Heart left ventricle (tissue), 16 donors: ENCODE results near the gene IL25. TPM values are rescaled to one million over a fixed set of nuclear protein-coding genes. Genes with fewer than 3 reads are reported as not detected.

ENCODE experiments used
- ATAC-seq, 4 donors: fragments of 200-7000 bp; cut with Tn5 transposase; one replicate each; pipeline ENCODE4 v1.9.1; 2020 to 2022; ENCODE audit warnings: moderate library complexity in 4 of 4, mild to moderate bottlenecking in 3 of 4, moderate number of reproducible peaks in 1 of 4
- DNase-seq, 5 donors: peaks; one replicate each; pipeline ENCODE4 v3.0.0-alpha.2; 2020
- H3K27ac ChIP-seq, 12 donors: fragments of 200-600 bp; sonication (generic) in 4 of 12; one replicate each; pipeline versions ENCODE4 v1.5.0 to v1.8.0; 2016 to 2022; ENCODE audit warnings: mild to moderate bottlenecking in 2 of 12
- H3K27me3 ChIP-seq, 9 donors: fragments of 200-600 bp; sonication (generic) in 2 of 9; one replicate each; pipeline versions ENCODE4 v1.5.1 to v1.8.0; 2016 to 2022; ENCODE audit warnings: mild to moderate bottlenecking in 3 of 9
- H3K36me3 ChIP-seq, 9 donors: fragments of 200-600 bp; sonication (generic) in 2 of 9; one replicate each; pipeline versions ENCODE4 v1.5.0 to v1.8.0; 2018 to 2022; ENCODE audit warnings: mild to moderate bottlenecking in 2 of 9
- H3K4me1 ChIP-seq, 12 donors: fragments of 200-600 bp; sonication (generic) in 4 of 12; one replicate each; pipeline versions ENCODE4 v1.5.0 to v1.8.0; 2016 to 2022; ENCODE audit warnings: mild to moderate bottlenecking in 3 of 12
- H3K4me3 ChIP-seq, 12 donors: fragments of 200-600 bp; sonication (generic) in 4 of 12; one replicate each; pipeline versions ENCODE4 v1.5.0 to v1.8.0; 2017 to 2022; ENCODE audit warnings: mild to moderate bottlenecking in 9 of 12, moderate library complexity in 4 of 12
- H3K9me3 ChIP-seq, 12 donors: fragments of 200-600 bp; sonication (generic) in 4 of 12; one replicate each; pipeline versions ENCODE4 v1.5.0 to v1.8.0; 2016 to 2022; ENCODE audit warnings: mild to moderate bottlenecking in 1 of 12
- POLR2A ChIP-seq, 2 donors: fragments of 450-650 bp; IDR thresholded peaks; one replicate each; pipeline ENCODE4 v1.6.1; 2017; ENCODE audit warnings: antibody characterized with exemption in 2 of 2, mild to moderate bottlenecking in 2 of 2, moderate library complexity in 2 of 2
- WGBS, 4 donors: extraction: QIAGEN DNeasy Blood & Tissue Kit in 2 of 4; methylation state at CpG; one replicate each; pipeline versions ENCODE4 v1.1.5 to v1.1.7; 2013 to 2018; 5-methylcytosine and 5-hydroxymethylcytosine counted together
- intact Hi-C, 10 donors: fragments of 100-400 bp; cut with DNase I; formaldehyde crosslinking; loops; one replicate each; pipeline versions ENCODE4 v1.11.1 to v1.14.2; 2022
- polyA plus RNA-seq, 2 donors: library from polyadenylated mRNA; stranded (reverse); fragments of 200-250 nt; gene quantifications; one replicate each; pipeline ENCODE4 v1.2.3, GENCODE V29; 2013
- total RNA-seq, 9 donors: library from RNA; depleted of rRNA in 2 of 9; stranded (reverse); fragments of >200 nt in 2 of 9; fragmentation: NEBNext Ultra II Directional in 3 of 9; extraction: Animal tissue kit (Norgen Biotek cat#: 25700) in 3 of 9; gene quantifications; one replicate each; pipeline versions ENCODE4 v1.1.0 to v1.2.4, GENCODE V29; 2016 to 2023
- TF ChIP-seq, protein P1 (sequence below), 12 donors: fragments of 200-600 bp; sonication (generic) in 4 of 12; IDR thresholded peaks; one replicate each; pipeline versions ENCODE4 v1.5.0 to v1.8.0; 2018 to 2022; ENCODE audit warnings: antibody characterized with exemption in 12 of 12, mild to moderate bottlenecking in 5 of 12
- donor health status: ischemic (EF 13 %, LVEDD 7.1; RV severe dilation, severe dysfunction).
- donor health status: healthy with polysubstance abuse.
- donor health status: DM: no; HTN: yes; CAD: no.
- donor health status: DM: no; HTN: no; CAD: no.
- donor health status: ischemic (EF 25% LVEDD 6.9; RV normal size, moderate dysfunction).
- donor health status: ischemic (EF 25% LVEDD 5.7; RV mildly dilated, moderate dysfunction).
- donor health status: healthy.
- donor health status: DM: yes; HTN: yes; CAD: no.
- donor health status: ischemic (EF 35%, LVEDD 5.7; RV mildly dilated, moderate dysfunction).
- donor health status: nonischemic (EF 11% LVEDD 7.7; RV severe dilation, severe dysfunction).
- donor health status: DM: yes; HTN: yes; CAD: no.
- donor health status: PGD.
- donor health status: ischemic (EF 29% LVEDD 5.4; RV normal size, mild dysfunction).
- donor health status: nonischemic (EF 23%, LVEDD 6.1; RV moderate dilation, normal function).

Gene IL25
- total and polyA plus RNA-seq, 11 donors, result 0.29 TPM; not detected in 10

DNA sequence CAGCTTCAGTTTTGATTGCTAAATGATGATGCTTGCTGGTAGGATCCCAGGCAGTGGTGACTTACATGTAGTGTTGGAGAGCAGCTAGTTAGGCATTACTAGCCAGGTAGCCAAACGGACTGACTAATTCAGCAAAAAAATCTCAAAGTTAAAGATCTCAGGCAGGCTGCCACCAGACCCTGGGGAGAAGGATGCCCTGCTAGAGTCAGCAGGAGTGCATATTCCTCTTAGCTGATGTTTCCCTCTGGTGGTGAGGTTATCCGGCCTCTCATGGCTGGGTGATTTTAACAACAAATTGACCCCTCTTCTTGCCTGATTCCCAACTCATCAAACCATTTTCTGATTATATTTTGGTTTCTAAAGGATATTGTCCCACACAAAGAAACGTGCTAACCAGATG, 10.4 kb upstream of the IL25 start:
- H3K27me3 ChIP-seq, result peaks cover 0 to 40% (median 0%) of the 10 kb centered on the region in 9 donors
- H3K36me3 ChIP-seq, result peaks cover 0 to 8% (median 0%) of the 10 kb centered on the region in 9 donors
- 54 to 70% (median 63%) methylated on average over 3 of the region's 3 CpGs for WGBS, 4 donors
- H3K27ac ChIP-seq, result peak overlapping the region in 1 of 12 donors; percentile 32
- no peaks in the 10 kb centered on the region for H3K9me3 ChIP-seq
- peaks cover 0 to 32% (median 6%) of the 10 kb centered on the region in 12 donors for H3K4me1 ChIP-seq
- no peak overlapping the region for H3K4me3 ChIP-seq
- ATAC-seq (no peak), DNase-seq (no peak)
- TF ChIP-seq, protein P1, sequence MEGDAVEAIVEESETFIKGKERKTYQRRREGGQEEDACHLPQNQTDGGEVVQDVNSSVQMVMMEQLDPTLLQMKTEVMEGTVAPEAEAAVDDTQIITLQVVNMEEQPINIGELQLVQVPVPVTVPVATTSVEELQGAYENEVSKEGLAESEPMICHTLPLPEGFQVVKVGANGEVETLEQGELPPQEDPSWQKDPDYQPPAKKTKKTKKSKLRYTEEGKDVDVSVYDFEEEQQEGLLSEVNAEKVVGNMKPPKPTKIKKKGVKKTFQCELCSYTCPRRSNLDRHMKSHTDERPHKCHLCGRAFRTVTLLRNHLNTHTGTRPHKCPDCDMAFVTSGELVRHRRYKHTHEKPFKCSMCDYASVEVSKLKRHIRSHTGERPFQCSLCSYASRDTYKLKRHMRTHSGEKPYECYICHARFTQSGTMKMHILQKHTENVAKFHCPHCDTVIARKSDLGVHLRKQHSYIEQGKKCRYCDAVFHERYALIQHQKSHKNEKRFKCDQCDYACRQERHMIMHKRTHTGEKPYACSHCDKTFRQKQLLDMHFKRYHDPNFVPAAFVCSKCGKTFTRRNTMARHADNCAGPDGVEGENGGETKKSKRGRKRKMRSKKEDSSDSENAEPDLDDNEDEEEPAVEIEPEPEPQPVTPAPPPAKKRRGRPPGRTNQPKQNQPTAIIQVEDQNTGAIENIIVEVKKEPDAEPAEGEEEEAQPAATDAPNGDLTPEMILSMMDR (IDR thresholded peaks at IDR 0.05), result no peak
- no peak for TF ChIP-seq POLR2A (IDR thresholded peaks at IDR 0.05)
- intact Hi-C loops, result loop anchor here in 1 of 10 donors (5.0 kb wide), 1 partner anchor 35 kb away; no protein-coding TSS in a partner anchor

DNA sequence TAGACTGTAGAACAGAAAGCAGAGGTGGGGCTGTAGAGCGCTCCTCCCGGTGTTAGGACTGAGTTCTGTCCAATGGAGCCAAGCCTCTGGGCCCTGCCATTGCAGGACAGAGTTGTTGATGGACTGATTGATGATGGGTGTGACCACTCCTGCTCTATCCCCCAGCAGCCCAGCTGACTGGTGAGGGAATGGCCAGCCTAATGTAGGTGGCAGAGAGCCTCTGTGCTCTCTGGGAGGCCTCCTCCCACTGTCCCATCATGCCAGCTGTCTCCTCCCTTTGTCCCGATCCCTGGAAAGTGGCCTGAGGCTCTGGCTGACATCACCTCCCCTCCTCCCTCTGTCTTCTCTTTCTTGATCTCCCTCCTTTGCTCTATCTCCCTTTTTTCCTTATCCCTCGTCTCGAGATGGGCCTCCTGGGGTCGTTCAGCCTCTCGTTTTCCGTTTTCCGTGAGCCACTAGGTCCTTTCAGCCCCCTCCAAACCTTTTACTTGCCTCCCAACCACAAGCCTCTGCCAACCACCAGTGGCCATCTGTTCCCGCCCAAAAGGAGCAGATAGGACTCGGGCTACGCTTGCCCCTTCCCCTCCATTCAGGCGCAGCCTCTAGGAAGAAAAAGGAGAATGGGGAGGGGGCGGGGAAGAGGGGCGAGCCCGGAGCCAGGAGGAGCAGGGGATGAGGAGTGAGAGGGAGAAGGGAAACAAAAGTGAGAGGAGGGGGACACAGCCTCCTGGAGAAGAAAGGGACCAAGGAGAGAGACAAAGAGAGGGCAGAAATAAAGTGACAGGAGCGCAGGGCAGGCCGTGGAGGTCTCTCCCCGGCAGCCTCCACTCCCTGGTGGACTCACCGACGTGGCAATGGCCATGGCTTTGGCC, 8.2 kb upstream of the IL25 start:
- peak in 3 of 4 donors; percentile 13 to 29 (median 13) for ATAC-seq
- TF ChIP-seq POLR2A (IDR thresholded peaks at IDR 0.05), result no peak
- TF ChIP-seq, protein P1 (IDR thresholded peaks at IDR 0.05), result no peak
- WGBS, 4 donors, result 38 to 49% (median 45%) methylated on average over 21 of the region's 21 CpGs
- Histone ChIP-seq H3K27ac (peak overlapping the region; percentile 62 to 96 (median 84)), H3K27me3 (peaks cover 0 to 41% (median 0%) of the 10 kb centered on the region in 9 donors), H3K4me1 (peaks cover 0 to 32% (median 6%) of the 10 kb centered on the region in 12 donors), H3K9me3 (no peaks in the 10 kb centered on the region), H3K4me3 (peak overlapping the region; percentile 25 to 69 (median 56)), H3K36me3 (peaks cover 0 to 8% (median 0%) of the 10 kb centered on the region in 9 donors)
- intact Hi-C loops, result loop anchor here in 1 of 10 donors (5.0 kb wide), 1 partner anchor 37 kb away; no protein-coding TSS in a partner anchor
- DNase-seq, result peak in 1 of 5 donors; percentile 55

DNA sequence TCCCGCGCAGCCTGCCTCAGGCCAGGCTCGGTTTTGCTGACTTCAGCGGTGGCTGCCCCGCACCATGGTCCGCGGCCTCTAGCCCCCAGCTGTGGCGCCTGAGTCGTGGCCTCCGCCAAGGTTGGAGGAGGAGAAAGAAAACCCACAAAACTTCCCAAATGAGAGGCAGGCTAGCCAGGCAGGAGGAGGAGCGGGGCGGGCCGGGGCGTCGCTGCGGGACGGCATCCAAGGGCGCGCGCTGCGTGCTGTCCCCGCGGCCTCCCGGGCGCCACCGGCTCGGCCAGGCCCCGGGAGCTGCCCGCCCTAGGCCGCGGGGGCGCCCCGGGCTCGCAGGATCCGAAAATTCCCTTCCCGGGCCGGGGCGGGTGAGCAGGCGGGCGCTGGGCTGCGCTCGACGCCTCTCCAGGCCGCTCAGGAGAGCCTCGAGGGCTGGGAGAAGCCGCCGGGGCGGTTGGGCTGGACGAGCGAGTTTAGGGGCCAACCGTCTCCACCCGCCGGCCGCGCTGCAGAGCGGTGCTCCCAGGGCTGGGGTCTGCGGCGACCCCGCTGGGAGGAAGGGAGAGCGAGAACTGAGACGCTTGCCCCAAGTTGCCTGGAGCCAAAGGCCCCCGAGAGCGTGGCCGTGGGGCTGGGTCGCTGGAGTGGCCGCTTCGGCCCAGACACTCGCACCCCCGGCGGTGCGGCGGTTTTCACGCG, 7.4 kb upstream of the IL25 start, which contains the start of gene EFS:
TSS of gene EFS (minus strand) at position 137 of the 696 bp plus-strand sequence. CDS start 147 bp downstream, outside the sequence.
- H3K9me3 ChIP-seq, result no peaks in the 10 kb centered on the region
- ATAC-seq, result peak in 3 of 4 donors; percentile 43 to 57 (median 48)
- peaks cover 0 to 1% (median 0%) of the 10 kb centered on the region in 9 donors for H3K36me3 ChIP-seq
- peak within 1 kb of the TSS; percentile 62 to 96 (median 84) for H3K27ac ChIP-seq
- peaks cover 0 to 32% (median 6%) of the 10 kb centered on the region in 12 donors for H3K4me1 ChIP-seq
- TF ChIP-seq, protein P1 (IDR thresholded peaks at IDR 0.05), result no peak
- no peak for TF ChIP-seq POLR2A (IDR thresholded peaks at IDR 0.05)
- DNase-seq, result peak; percentile 16 to 68 (median 59)
- H3K4me3 ChIP-seq, result peak within 1 kb of the TSS; percentile 33 to 69 (median 56)
- intact Hi-C loops, result no loop called here
- WGBS, 4 donors, result 14 to 27% (median 18%) methylated on average over 16 to 74 of the region's 74 CpGs
- H3K27me3 ChIP-seq, result peaks cover 0 to 41% (median 0%) of the 10 kb centered on the region in 9 donors
